Measurements from ENCODE around the gene KCNJ15. TPM values are rescaled to one million over a fixed set of nuclear protein-coding genes. Genes with fewer than 3 reads are reported as not detected.

KCNJ15 gene
- polyA plus RNA-seq, 3 donors, result 4.5 to 26.5 (median 8.0) TPM

GRCh38 chr21:38267991-38268863 is 11.4 kb downstream of the KCNJ15 start:
- H3K36me3 Mint-ChIP-seq, result peaks cover 4 to 14% of the 10 kb centered on the region in 2 donors
- intact Hi-C loops (cut with micrococcal nuclease), result loop anchor here in 1 of 2 donors (10.0 kb wide), 1 partner anchor 67 kb away; no protein-coding TSS in a partner anchor
- H3K79me2 ChIP-seq (ENCODE audit: insufficient read depth, low read length), result no peaks in the 10 kb centered on the region
- no peaks in the 10 kb centered on the region for H3K9me3 ChIP-seq (replicated peaks in 1 of 2; ENCODE audit: control insufficient read depth in 1 of 2, insufficient read depth in 1 of 2, low read length in 2 of 2)
- DNase-seq, result peak in 2 of 3 donors; percentile 40 to 57
- H3K4me1 ChIP-seq (ENCODE audit: control insufficient read depth in 1 of 2, insufficient read depth in 2 of 2, low read length in 2 of 2), result peaks cover 69 to 89% of the 10 kb centered on the region in 2 donors
- no peaks in the 10 kb centered on the region for H4K20me1 ChIP-seq (ENCODE audit: insufficient read depth, low read length)
- peak overlapping the region in 1 of 2 donors; percentile 46 for H3K27ac ChIP-seq (ENCODE audit: low read depth in 1 of 2, low read length in 2 of 2)
- WGBS (ENCODE audit: insufficient coverage), result 90% methylated on average over 2 of the region's 5 CpGs
- peaks cover 0 to 4% (median 0%) of the 10 kb centered on the region in 3 donors for H3K27me3 Mint-ChIP-seq (ENCODE audit: low read depth in 3 of 3)
- peaks cover 2 to 3% (median 3%) of the 10 kb centered on the region in 7 donors for H3K9me3 Mint-ChIP-seq
- no peak for TF ChIP-seq CTCF (IDR thresholded peaks at IDR 0.05)
- H3K4me3 ChIP-seq (replicated peaks in 1 of 3; ENCODE audit: low read depth in 2 of 3, low read length in 3 of 3), result no peak overlapping the region
- H3K9ac ChIP-seq (ENCODE audit: insufficient read depth, low read length, poor library complexity, severe bottlenecking), result no peak overlapping the region
- peak overlapping the region in 1 of 2 donors; percentile 4 for H3K4me3 Mint-ChIP-seq
- H3K27ac Mint-ChIP-seq, result peak overlapping the region in 6 of 7 donors; percentile 16 to 82 (median 72)
- no peaks in the 10 kb centered on the region for H3K27me3 ChIP-seq (ENCODE audit: control insufficient read depth in 2 of 2, insufficient read depth in 2 of 2, low read length in 2 of 2)
- H3K4me1 Mint-ChIP-seq, result peaks cover 79% of the 10 kb centered on the region
- H3K4me2 ChIP-seq (replicated peaks; ENCODE audit: extremely low read depth, low read length, poor library complexity, severe bottlenecking), result no peak overlapping the region
- no peaks in the 10 kb centered on the region for H3K36me3 ChIP-seq (replicated peaks in 1 of 2; ENCODE audit: control insufficient read depth in 1 of 2, insufficient read depth in 2 of 2, low read length in 2 of 2)
- H2AFZ ChIP-seq (ENCODE audit: insufficient read depth, low read depth, low read length, poor library complexity, severe bottlenecking), result no peak overlapping the region

GRCh38 chr21:38268864-38269575 is 12.2 kb downstream of the KCNJ15 start:
- H2AFZ ChIP-seq (ENCODE audit: insufficient read depth, low read depth, low read length, poor library complexity, severe bottlenecking), result no peak overlapping the region
- peaks cover 0 to 9% (median 3%) of the 10 kb centered on the region in 7 donors for H3K9me3 Mint-ChIP-seq

More at GRCh38 chr21:38268864-38269575, 12.2 kb downstream of the KCNJ15 start:
- H3K9ac ChIP-seq (ENCODE audit: insufficient read depth, low read length, poor library complexity, severe bottlenecking), result no peak overlapping the region
- H3K4me2 ChIP-seq (replicated peaks; ENCODE audit: extremely low read depth, low read length, poor library complexity, severe bottlenecking), result no peak overlapping the region
- H3K27me3 Mint-ChIP-seq (ENCODE audit: low read depth in 3 of 3), result peaks cover 0 to 3% (median 0%) of the 10 kb centered on the region in 3 donors
- H3K4me3 ChIP-seq (replicated peaks in 1 of 3; ENCODE audit: low read depth in 2 of 3, low read length in 3 of 3), result no peak overlapping the region
- H3K36me3 ChIP-seq (replicated peaks in 1 of 2; ENCODE audit: control insufficient read depth in 1 of 2, insufficient read depth in 2 of 2, low read length in 2 of 2), result no peaks in the 10 kb centered on the region
- no peaks in the 10 kb centered on the region for H4K20me1 ChIP-seq (ENCODE audit: insufficient read depth, low read length)
- H3K36me3 Mint-ChIP-seq, result peaks cover 4 to 16% of the 10 kb centered on the region in 2 donors
- H3K79me2 ChIP-seq (ENCODE audit: insufficient read depth, low read length), result no peaks in the 10 kb centered on the region
- no peaks in the 10 kb centered on the region for H3K27me3 ChIP-seq (ENCODE audit: control insufficient read depth in 2 of 2, insufficient read depth in 2 of 2, low read length in 2 of 2)
- peak in 2 of 3 donors; percentile 52 to 78 for DNase-seq
- peaks cover 87% of the 10 kb centered on the region for H3K4me1 Mint-ChIP-seq
- H3K4me3 Mint-ChIP-seq, result no peak overlapping the region
- peak overlapping the region in 1 of 2 donors; percentile 46 for H3K27ac ChIP-seq (ENCODE audit: low read depth in 1 of 2, low read length in 2 of 2)
- H3K4me1 ChIP-seq (ENCODE audit: control insufficient read depth in 1 of 2, insufficient read depth in 2 of 2, low read length in 2 of 2), result peaks cover 77 to 96% of the 10 kb centered on the region in 2 donors
- TF ChIP-seq CTCF (IDR thresholded peaks at IDR 0.05), result no peak
- H3K9me3 ChIP-seq (replicated peaks in 1 of 2; ENCODE audit: control insufficient read depth in 1 of 2, insufficient read depth in 1 of 2, low read length in 2 of 2), result no peaks in the 10 kb centered on the region
- peak overlapping the region in 6 of 7 donors; percentile 16 to 82 (median 72) for H3K27ac Mint-ChIP-seq
- no CpG with 5 or more reads among the region's 5 CpGs for WGBS (ENCODE audit: insufficient coverage)
- intact Hi-C loops (cut with micrococcal nuclease), result loop anchor here in 1 of 2 donors (10.0 kb wide), 1 partner anchor 66 kb away; no protein-coding TSS in a partner anchor
